Peyer's patch (tissue), 4 donors: Measurements from ENCODE around the gene EDC4. TPM values are rescaled to one million over a fixed set of nuclear protein-coding genes. Genes with fewer than 3 reads are reported as not detected.

Experiments
- DNase-seq, 3 donors: peaks; one replicate each; pipeline ENCODE4 v3.0.0-alpha.2; 2017 to 2019
- H3K27ac ChIP-seq, 4 donors: fragments of 200-600 bp; sonication (generic); one replicate each; pipeline ENCODE4 v1.5.1; 2016 to 2019
- H3K27me3 ChIP-seq, 2 donors: fragments of 200-600 bp; sonication (generic); one replicate each; pipeline ENCODE4 v1.5.1; 2019
- H3K36me3 ChIP-seq, 3 donors: fragments of 200-600 bp; sonication (generic); one replicate each; pipeline ENCODE4 v1.5.1; 2016 to 2019
- H3K4me1 ChIP-seq, 4 donors: fragments of 200-600 bp; sonication (generic); one replicate each; pipeline ENCODE4 v1.5.1; 2016 to 2019
- H3K4me3 ChIP-seq, 4 donors: fragments of 200-600 bp; sonication (generic); 1 replicate in 3 of 4; 2 replicates in 1 of 4; pipeline ENCODE4 v1.5.1; 2016 to 2019; ENCODE audit warnings: mild to moderate bottlenecking in 1 of 4
- H3K9me3 ChIP-seq, 4 donors: fragments of 200-600 bp; sonication (generic); one replicate each; pipeline ENCODE4 v1.5.1; 2016 to 2019; ENCODE audit warnings: mild to moderate bottlenecking in 1 of 4
- CTCF ChIP-seq, 6 experiments: fragments of 450-650 bp in 4 of 6; fragments of 200-600 bp in 2 of 6; sonication (generic) in 1 of 6; IDR thresholded peaks; one replicate each; pipeline ENCODE4 v1.5.1; 2017 to 2019; ENCODE audit warnings: antibody characterized with exemption in 6 of 6, mild to moderate bottlenecking in 3 of 6, moderate library complexity in 1 of 6
- POLR2A ChIP-seq, 2 donors: fragments of 450-650 bp; IDR thresholded peaks; one replicate each; pipeline ENCODE4 v1.5.1; 2017; ENCODE audit warnings: antibody characterized with exemption in 2 of 2, mild to moderate bottlenecking in 2 of 2, moderate library complexity in 2 of 2
- total RNA-seq, 4 donors: library from RNA; depleted of rRNA; stranded (reverse); fragments of >200 nt; gene quantifications; one replicate each; pipeline ENCODE4 v1.1.0, GENCODE V29; 2016

Gene EDC4
- total RNA-seq, 4 donors from 2014 or later = 94.2 to 154 (median 114) TPM

GRCh38 chr16:67841816-67842508 lies 30.9 kb upstream of the EDC4 start, which contains the start of gene THAP11:
Gene THAP11 (plus strand): TSS chr16:67842320. CDS start chr16:67842555, 235 bp downstream.
- Histone ChIP-seq H3K36me3 (no peaks in the 10 kb centered on the region), H3K4me3 (peak within 1 kb of the TSS; percentile 79 to 98 (median 83)), H3K4me1 (peaks cover 0 to 34% (median 27%) of the 10 kb centered on the region in 4 donors), H3K27ac (peak within 1 kb of the TSS; percentile 96 to 100 (median 99)), H3K27me3 (no peaks in the 10 kb centered on the region), H3K9me3 (no peaks in the 10 kb centered on the region)
- peak; percentile 84 to 94 (median 90) for TF ChIP-seq CTCF (IDR thresholded peaks at IDR 0.05)
- peak in 1 of 2 donors; percentile 59 for TF ChIP-seq POLR2A (IDR thresholded peaks at IDR 0.05)
- DNase-seq = peak; percentile 95 to 97 (median 96)

GRCh38 chr16:67842509-67843342 lies 30.1 kb upstream of the EDC4 start:
- peak; percentile 49 to 77 (median 67) for DNase-seq
- H3K4me3 ChIP-seq = peak overlapping the region; percentile 79 to 98 (median 83)
- H3K27me3 ChIP-seq = no peaks in the 10 kb centered on the region
- no peaks in the 10 kb centered on the region for H3K36me3 ChIP-seq
- TF ChIP-seq POLR2A (IDR thresholded peaks at IDR 0.05) (no peak), CTCF (IDR thresholded peaks at IDR 0.05) (peak in 2 of 6 experiments; percentile 9 to 21)
- H3K4me1 ChIP-seq = peaks cover 0 to 36% (median 31%) of the 10 kb centered on the region in 4 donors
- H3K27ac ChIP-seq = peak overlapping the region; percentile 96 to 100 (median 99)
- H3K9me3 ChIP-seq = no peaks in the 10 kb centered on the region

GRCh38 chr16:67843343-67843765 lies 29.5 kb upstream of the EDC4 start:
- Histone ChIP-seq H3K9me3 (no peaks in the 10 kb centered on the region), H3K4me1 (peaks cover 0 to 43% (median 37%) of the 10 kb centered on the region in 4 donors), H3K36me3 (no peaks in the 10 kb centered on the region), H3K27me3 (no peaks in the 10 kb centered on the region), H3K27ac (peak overlapping the region; percentile 96 to 100 (median 99)), H3K4me3 (peak overlapping the region; percentile 79 to 98 (median 83))
- no peak for TF ChIP-seq POLR2A (IDR thresholded peaks at IDR 0.05)
- no peak for TF ChIP-seq CTCF (IDR thresholded peaks at IDR 0.05)
- peak in 2 of 3 donors; percentile 54 to 56 for DNase-seq

- Histone ChIP-seq H3K27ac (peak overlapping the region in 1 of 4 donors; percentile 94), H3K27me3 (no peaks in the 10 kb centered on the region), H3K4me1 (peaks cover 0 to 50% (median 41%) of the 10 kb centered on the region in 4 donors), H3K36me3 (no peaks in the 10 kb centered on the region), H3K9me3 (no peaks in the 10 kb centered on the region), H3K4me3 (no peak overlapping the region)
- no peak for TF ChIP-seq CTCF (IDR thresholded peaks at IDR 0.05)
- TF ChIP-seq POLR2A (IDR thresholded peaks at IDR 0.05) = no peak
- no peak for DNase-seq
These were observed 28.4 kb upstream of the EDC4 start for GRCh38 chr16:67844497-67844896.

- peaks cover 0 to 50% (median 41%) of the 10 kb centered on the region in 4 donors for H3K4me1 ChIP-seq
- peak overlapping the region; percentile 71 to 96 (median 90) for H3K27ac ChIP-seq
- no peaks in the 10 kb centered on the region for H3K27me3 ChIP-seq
- no peaks in the 10 kb centered on the region for H3K36me3 ChIP-seq
- DNase-seq = no peak
- no peaks in the 10 kb centered on the region for H3K9me3 ChIP-seq
- TF ChIP-seq POLR2A (IDR thresholded peaks at IDR 0.05) (no peak), CTCF (IDR thresholded peaks at IDR 0.05) (no peak)
- H3K4me3 ChIP-seq = peak overlapping the region; percentile 87 to 94 (median 90)
These were observed 27.4 kb upstream of the EDC4 start for GRCh38 chr16:67845291-67846062.
